Fibroblast of lung (primary cell): ENCODE measurements around the gene TBC1D7.

ENCODE experiments used
- CTCF ChIP-seq, 2 donors: IDR thresholded peaks in 1 of 2; conservative IDR thresholded peaks in 1 of 2; 1 replicate in 1 of 2; 2 replicates in 1 of 2; pipeline ENCODE4 v1.5.1; 2011 to 2012; ENCODE audit warnings: low read length in 2 of 2, control low read depth in 1 of 2, inconsistent platforms in 1 of 2, low read depth in 1 of 2, mild to moderate bottlenecking in 1 of 2
- EZH2 ChIP-seq: IDR thresholded peaks from 2 replicates; pipeline ENCODE4 v1.5.1; 2012; ENCODE audit warnings: low read length, control low read depth, mild to moderate bottlenecking; ENCODE audit errors: missing control alignments

GRCh38 chr6:13375360-13375878 is 47.1 kb upstream of the TBC1D7 start:
- TF ChIP-seq CTCF (conservative IDR thresholded peaks at IDR 0.05 in 1 of 2, IDR thresholded peaks at IDR 0.05 in 1 of 2; ENCODE audit: low read depth in 1 of 2, low read length in 2 of 2) (no peak), EZH2 (no peak)
